Esophagus squamous epithelium (tissue), 5 donors: Measurements from ENCODE around the gene COX6A1. TPM values are rescaled to one million over a fixed set of nuclear protein-coding genes. Genes with fewer than 3 reads are reported as not detected.

ENCODE experiments used
- DNase-seq: peaks from one replicate; lab custom pipeline; 2025; lab: John Stamatoyannopoulos, UW
- H3K27ac ChIP-seq, 4 donors: fragments of 200-600 bp; sonication (generic); one replicate each; pipeline ENCODE4 v1.5.1; 2016 to 2019; ENCODE audit warnings: mild to moderate bottlenecking in 1 of 4
- H3K27me3 ChIP-seq, 4 donors: fragments of 200-600 bp; sonication (generic); 1 replicate in 3 of 4; 2 replicates in 1 of 4; pipeline versions ENCODE4 v1.5.1 to v1.6.0; 2017 to 2021; ENCODE audit warnings: antibody characterized with exemption in 1 of 4
- H3K36me3 ChIP-seq, 3 donors: fragments of 200-600 bp; sonication (generic); one replicate each; pipeline ENCODE4 v1.5.1; 2016 to 2019
- H3K4me1 ChIP-seq, 3 donors: fragments of 200-600 bp; sonication (generic); one replicate each; pipeline ENCODE4 v1.5.1; 2017 to 2019
- H3K4me3 ChIP-seq, 4 donors: fragments of 200-600 bp; sonication (generic); 1 replicate in 3 of 4; 2 replicates in 1 of 4; pipeline ENCODE4 v1.5.1; 2016 to 2019; ENCODE audit warnings: mild to moderate bottlenecking in 2 of 4, moderate library complexity in 1 of 4
- H3K9me3 ChIP-seq, 3 donors: fragments of 200-600 bp; sonication (generic); one replicate each; pipeline ENCODE4 v1.5.1; 2016 to 2019
- CTCF ChIP-seq, 6 experiments: fragments of 450-650 bp in 4 of 6; fragments of 200-600 bp in 2 of 6; sonication (generic) in 2 of 6; IDR thresholded peaks; one replicate each; pipeline ENCODE4 v1.5.1; 2016 to 2019; ENCODE audit warnings: antibody characterized with exemption in 6 of 6, mild to moderate bottlenecking in 4 of 6, moderate library complexity in 4 of 6
- POLR2A ChIP-seq, 4 donors: fragments of 450-650 bp; IDR thresholded peaks; one replicate each; pipeline ENCODE4 v1.6.1; 2017; ENCODE audit warnings: antibody characterized with exemption in 4 of 4, mild to moderate bottlenecking in 4 of 4, moderate library complexity in 3 of 4
- WGBS, 2 donors: methylation state at CpG; one replicate each; pipeline ENCODE4 v1.1.5; 2018; 5-methylcytosine and 5-hydroxymethylcytosine counted together
- intact Hi-C: fragments of 100-400 bp; cut with DNase I; formaldehyde crosslinking; loops from one replicate; pipeline ENCODE4 v1.15.0; 2022
- total RNA-seq, 4 donors: library from RNA; depleted of rRNA; stranded (reverse); fragments of >200 nt; gene quantifications; one replicate each; pipeline ENCODE4 v1.1.0, GENCODE V29; 2016
- donor health status: DM: yes; HTN: yes; CAD: no.

COX6A1 gene
- total RNA-seq, 4 donors from 2014 or later, result 515 to 809 (median 685) TPM

- H3K36me3 ChIP-seq, result peaks cover 0 to 24% (median 2%) of the 10 kb centered on the region in 3 donors
- peak overlapping the region; percentile 88 to 98 (median 96) for H3K27ac ChIP-seq
- intact Hi-C loops, result no loop called here
- H3K27me3 ChIP-seq, result no peaks in the 10 kb centered on the region
- H3K4me3 ChIP-seq, result peak overlapping the region; percentile 72 to 99 (median 75)
- no peaks in the 10 kb centered on the region for H3K9me3 ChIP-seq
- DNase-seq, result no peak
- peaks cover 18 to 84% (median 52%) of the 10 kb centered on the region in 3 donors for H3K4me1 ChIP-seq
- TF ChIP-seq CTCF (IDR thresholded peaks at IDR 0.05) (no peak), POLR2A (IDR thresholded peaks at IDR 0.05) (no peak)
- 68 to 69% methylated on average over 15 of the region's 26 CpGs for WGBS, 2 donors
These were observed 32.4 kb downstream of the COX6A1 start for GRCh38 chr12:120470150-120470784.

GRCh38 chr12:120472521-120472920, 34.6 kb downstream of the COX6A1 start:
- intact Hi-C loops, result no loop called here
- Histone ChIP-seq H3K27ac (peak overlapping the region in 2 of 4 donors; percentile 76 to 84), H3K4me1 (peaks cover 18 to 75% (median 33%) of the 10 kb centered on the region in 3 donors), H3K36me3 (peaks cover 0 to 1% (median 0%) of the 10 kb centered on the region in 3 donors), H3K9me3 (no peaks in the 10 kb centered on the region), H3K27me3 (no peaks in the 10 kb centered on the region), H3K4me3 (no peak overlapping the region)
- no peak for DNase-seq
- no peak for TF ChIP-seq CTCF (IDR thresholded peaks at IDR 0.05)
- no peak for TF ChIP-seq POLR2A (IDR thresholded peaks at IDR 0.05)

- peak overlapping the region; percentile 34 to 84 (median 55) for H3K27ac ChIP-seq
- peaks cover 18 to 65% (median 27%) of the 10 kb centered on the region in 3 donors for H3K4me1 ChIP-seq
These were observed 36.1 kb downstream of the COX6A1 start for GRCh38 chr12:120473807-120474615.

GRCh38 chr12:120474616-120474960, 36.7 kb downstream of the COX6A1 start:
- Histone ChIP-seq H3K9me3 (no peaks in the 10 kb centered on the region), H3K36me3 (no peaks in the 10 kb centered on the region), H3K4me1 (peaks cover 18 to 68% (median 27%) of the 10 kb centered on the region in 3 donors), H3K4me3 (peak overlapping the region in 1 of 4 donors; percentile 5), H3K27me3 (no peaks in the 10 kb centered on the region), H3K27ac (peak overlapping the region in 3 of 4 donors; percentile 34 to 84 (median 76))
- DNase-seq, result no peak
- TF ChIP-seq POLR2A (IDR thresholded peaks at IDR 0.05), result no peak
- TF ChIP-seq CTCF (IDR thresholded peaks at IDR 0.05), result no peak
- 9 to 10% methylated on average over 2 of the region's 2 CpGs for WGBS, 2 donors
- intact Hi-C loops, result no loop called here

More at GRCh38 chr12:120473807-120474615, 36.1 kb downstream of the COX6A1 start:
- Histone ChIP-seq H3K27me3 (no peaks in the 10 kb centered on the region), H3K4me3 (peak overlapping the region in 2 of 4 donors; percentile 0 to 5), H3K36me3 (no peaks in the 10 kb centered on the region), H3K9me3 (no peaks in the 10 kb centered on the region)
- TF ChIP-seq CTCF (IDR thresholded peaks at IDR 0.05) (no peak), POLR2A (IDR thresholded peaks at IDR 0.05) (no peak)
- intact Hi-C loops, result no loop called here
- DNase-seq, result no peak
- WGBS, 2 donors, result 41 to 56% methylated on average over 6 of the region's 6 CpGs

GRCh38 chr12:120475643-120476042, 37.7 kb downstream of the COX6A1 start:
- H3K4me3 ChIP-seq, result no peak overlapping the region
- no peaks in the 10 kb centered on the region for H3K9me3 ChIP-seq
- TF ChIP-seq POLR2A (IDR thresholded peaks at IDR 0.05) (no peak), CTCF (IDR thresholded peaks at IDR 0.05) (no peak)
- H3K27me3 ChIP-seq, result no peaks in the 10 kb centered on the region
- intact Hi-C loops, result no loop called here
- peaks cover 12 to 70% (median 21%) of the 10 kb centered on the region in 3 donors for H3K4me1 ChIP-seq
- WGBS, 2 donors, result 82 to 100% methylated on average over 1 of the region's 1 CpG
- DNase-seq, result no peak
- no peaks in the 10 kb centered on the region for H3K36me3 ChIP-seq
- H3K27ac ChIP-seq, result peak overlapping the region in 2 of 4 donors; percentile 65 to 84
